GM18508 (cell line): Measurements from ENCODE around the gene SPIN3.
"Not testable (repeated sequence)": the region's sequence is repeated elsewhere in the genome, so short reads cannot be mapped to it uniquely, and the experiment has no call there.

ENCODE experiments used
- ATAC-seq: cut with Tn5 transposase; IDR thresholded peaks from one replicate; pipeline ENCODE4 v1.9.1; 2021; ENCODE audit warnings: moderate number of reproducible peaks; ENCODE audit not compliant: insufficient read depth, unreplicated experiment

The SPIN3 gene

DNA sequence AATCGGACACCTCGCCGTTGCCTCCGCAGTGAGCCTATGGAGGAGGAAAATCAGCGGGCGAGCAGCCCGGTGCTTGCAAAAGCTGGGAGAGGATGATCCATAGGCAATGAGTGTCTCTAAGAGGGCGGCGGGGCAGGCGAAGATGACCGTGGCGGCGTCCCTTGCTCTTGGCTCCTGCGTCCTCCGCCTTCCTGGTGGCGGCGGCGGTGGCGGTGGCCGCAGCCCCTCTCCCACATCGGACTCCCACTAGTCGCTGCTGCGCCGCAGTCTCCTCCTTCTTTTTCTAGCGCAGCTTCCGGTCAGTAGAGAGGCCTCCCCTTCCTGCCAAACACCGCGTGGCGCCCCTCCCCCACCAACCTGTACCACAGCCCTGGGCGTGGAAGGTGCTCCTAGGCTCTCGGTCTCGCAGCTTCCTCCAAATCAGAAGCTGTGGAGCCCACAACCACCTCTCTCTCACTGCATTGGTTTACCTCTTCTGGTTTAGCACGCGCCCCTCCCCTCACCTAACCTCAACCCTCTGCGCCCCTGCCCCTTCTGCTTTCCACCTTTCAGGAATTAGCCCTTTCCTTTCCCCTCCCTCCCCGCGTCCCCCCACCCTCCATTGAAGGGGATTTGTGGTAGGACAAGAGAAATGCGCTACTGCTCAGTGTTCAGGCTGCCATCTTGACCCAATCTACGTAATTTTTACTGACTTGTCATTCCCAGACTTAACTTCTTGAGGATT, at the start of gene SPIN3:
SPIN3 (minus strand) TSS at position 271 of the 724 bp plus-strand sequence. CDS start 594 bp downstream, outside the sequence.
- peak; percentile 94 for ATAC-seq

DNA sequence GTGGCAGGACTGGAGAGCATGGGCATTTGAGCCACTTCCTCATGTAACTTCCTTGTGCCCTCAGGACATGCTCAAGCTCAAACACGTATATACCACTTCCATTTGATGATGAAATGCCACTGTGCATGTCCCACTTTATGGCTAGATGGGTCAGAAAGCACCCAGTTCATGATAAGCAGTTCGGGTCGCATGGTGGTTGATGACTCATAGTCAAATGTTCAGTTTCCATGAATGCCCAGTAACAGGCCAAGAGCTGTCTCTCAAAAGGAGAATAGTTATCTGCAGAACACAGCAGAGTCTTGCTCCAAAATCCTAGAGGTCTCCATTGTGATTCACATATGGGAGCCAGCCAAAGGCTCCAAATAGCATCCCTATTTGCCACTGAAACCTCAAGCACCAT, 48.9 kb upstream of the SPIN3 start:
- no peak for ATAC-seq

DNA sequence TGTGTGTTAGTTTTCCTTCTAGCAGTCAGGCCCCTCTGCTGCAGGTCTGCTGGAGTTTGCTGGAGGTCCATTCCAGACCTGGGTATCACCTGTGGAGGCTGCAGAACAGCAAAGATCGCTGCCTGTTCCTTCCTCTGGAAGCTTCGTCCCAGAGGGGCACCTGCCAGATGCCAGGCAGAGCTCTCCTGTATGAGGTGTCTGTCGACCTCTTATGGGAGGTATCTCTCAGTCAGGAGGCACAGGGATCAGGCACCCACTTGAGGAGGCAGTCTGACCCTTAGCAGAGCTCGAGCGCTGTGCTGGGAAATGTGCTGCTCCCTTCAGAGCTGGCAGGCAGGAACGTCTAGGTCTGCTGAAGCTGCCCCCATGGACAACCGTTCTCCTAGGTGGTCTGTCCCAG, 41.9 kb upstream of the SPIN3 start:
- not testable (repeated sequence) for ATAC-seq

DNA sequence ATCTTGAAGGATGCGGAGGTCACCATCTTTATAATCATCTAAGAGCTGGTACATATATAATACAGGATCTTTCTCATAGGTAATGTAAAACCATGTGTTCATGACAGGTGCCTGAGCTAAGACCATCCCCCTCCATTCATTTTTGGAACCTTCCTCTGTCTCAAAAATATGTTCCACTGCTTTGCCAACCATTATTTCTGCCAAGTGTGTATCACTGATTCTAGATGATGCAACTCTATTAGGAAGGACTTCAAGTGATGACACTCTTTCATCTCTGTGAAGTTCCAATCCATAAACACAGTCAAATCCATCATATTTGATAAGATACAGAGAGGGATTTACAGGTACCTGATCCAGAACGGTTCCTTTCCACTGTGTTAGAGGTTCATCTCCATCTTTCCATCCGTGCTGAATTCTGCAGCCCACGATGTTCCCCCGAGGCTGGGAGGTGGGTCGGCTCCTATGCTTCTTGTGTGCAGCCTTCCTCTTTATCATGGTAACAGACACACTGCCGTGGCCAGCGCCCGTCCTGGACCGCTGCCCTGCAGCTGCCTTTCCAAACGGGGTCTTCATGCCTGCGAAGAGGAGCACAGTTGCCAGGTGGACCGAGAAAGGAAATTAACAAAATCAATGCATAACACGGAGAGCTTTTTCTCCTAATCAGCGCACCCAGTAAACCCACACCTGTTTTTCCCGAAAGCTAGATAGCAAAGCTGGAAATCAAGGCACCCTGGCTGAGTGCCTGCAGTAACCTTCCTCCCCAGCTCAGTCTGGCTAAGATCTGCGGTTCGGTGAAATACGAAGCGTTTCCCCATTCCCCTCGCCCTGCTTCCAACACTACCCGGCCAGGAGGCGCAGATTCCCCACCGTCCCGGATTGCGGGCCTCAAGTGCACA, 718 bp downstream of the SPIN3 start:
- no peak for ATAC-seq

DNA sequence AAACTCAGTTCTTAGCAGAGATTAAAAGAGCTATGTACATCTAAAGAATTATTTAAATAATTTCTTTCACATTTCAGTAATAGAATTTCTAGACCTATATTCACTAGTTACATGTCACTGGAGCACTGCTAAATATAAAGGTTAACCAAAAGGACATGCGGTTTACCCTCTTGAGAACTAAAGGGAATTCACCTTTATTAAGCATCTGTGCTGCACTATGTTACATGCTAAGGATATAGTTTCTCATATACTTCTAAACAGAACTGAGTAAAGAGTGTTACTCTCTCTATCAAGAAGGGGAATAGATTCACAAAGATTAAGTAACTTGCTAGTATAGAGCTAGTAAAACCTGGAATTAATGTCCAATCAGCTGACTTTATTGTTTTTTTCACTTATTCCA, 7.6 kb downstream of the SPIN3 start:
- ATAC-seq = no peak

DNA sequence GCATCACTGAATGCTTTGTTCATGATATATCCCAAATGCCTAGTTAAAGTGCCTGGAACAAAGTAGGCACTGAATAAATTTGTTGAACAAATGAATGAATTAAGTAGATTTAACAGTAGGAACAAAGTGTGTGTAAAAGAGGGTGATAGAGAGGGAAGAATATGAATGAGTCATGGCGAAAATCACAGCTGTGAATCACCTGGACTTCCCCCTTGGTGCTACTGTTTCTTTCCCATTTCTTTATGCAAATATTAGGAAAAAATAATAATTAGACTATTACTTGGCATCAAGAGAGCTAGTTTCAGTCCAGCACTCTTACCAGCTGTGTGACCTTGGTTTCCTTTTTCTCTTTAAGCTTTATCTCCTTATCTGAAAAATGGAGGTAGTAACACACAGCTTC, 9.2 kb downstream of the SPIN3 start:
- peak; percentile 32 for ATAC-seq

DNA sequence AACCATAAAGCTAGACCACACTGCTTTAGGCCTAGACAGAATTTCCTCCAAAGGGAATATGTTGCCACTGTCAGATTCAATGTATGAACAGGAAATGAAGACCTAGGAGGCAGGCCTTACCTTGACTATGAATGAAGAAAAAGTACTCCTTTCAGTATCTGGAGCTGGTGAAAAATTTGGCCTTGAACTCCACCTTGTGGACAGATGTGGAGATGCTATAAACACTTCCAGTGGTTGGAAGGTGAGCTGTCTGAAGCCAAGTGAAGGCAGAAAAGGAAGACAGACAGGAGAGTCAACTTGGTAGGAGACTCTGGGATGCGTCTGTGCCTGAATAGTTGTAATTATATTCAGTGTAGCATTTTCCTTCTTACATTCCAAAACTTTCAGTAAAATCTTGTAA, 17.2 kb downstream of the SPIN3 start:
- peak; percentile 83 for ATAC-seq

DNA sequence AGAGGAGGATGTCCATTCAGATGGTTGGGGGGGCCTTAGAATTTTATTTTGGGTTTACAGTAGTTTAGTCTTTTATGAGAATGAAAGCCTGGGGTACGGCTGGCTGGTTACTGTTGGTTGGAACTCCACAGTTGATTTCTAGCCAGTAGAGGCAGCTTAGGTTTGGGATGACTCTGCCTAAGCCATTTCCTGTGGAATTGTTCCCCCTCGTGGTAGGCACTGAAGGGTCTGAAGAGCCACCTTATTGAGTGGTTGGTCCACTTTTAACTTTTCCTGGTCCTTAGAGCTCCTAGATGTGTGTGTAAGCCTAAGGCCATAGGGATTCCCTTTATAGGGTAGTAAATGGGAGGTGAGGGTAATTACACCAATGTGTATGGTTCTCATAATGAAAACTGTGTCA, 19.7 kb downstream of the SPIN3 start:
- ATAC-seq = no peak

DNA sequence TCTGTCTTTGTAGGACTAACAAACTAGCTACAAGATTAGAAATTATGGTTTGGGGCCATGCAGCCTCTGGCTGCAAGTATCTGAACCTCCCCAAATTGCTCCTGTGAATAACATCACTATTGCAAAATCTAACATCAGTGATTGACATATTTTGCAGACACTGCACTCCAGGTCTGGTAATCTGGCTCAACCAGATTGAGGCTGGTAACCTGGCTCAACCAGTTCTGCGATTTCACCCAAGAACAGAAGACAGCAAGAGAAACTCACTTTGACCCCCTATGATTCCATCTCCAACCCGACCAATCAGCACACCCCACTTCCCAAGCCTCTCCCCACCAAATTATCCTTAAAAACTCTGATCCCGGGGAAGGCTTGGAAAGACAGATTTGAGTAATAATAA, 20.9 kb downstream of the SPIN3 start:
- ATAC-seq = no peak

DNA sequence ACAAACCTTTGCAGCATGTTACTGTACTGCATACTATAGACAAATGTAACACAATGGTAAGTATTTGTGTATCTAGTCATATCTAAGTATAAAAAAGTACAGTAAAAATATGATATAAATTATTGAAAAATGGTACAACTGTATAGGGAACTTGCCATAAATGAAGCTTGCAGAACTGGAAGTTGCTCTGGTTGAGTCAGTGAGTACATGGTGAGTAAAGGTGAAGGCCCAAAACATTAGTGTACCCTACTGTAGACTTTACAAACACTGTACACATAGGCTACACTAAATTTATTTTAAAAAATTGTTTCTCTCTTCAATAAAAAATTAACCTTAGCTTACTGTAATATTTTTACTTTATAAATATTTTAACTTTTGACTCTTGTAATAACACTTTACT, 25.8 kb downstream of the SPIN3 start:
- ATAC-seq = no peak

DNA sequence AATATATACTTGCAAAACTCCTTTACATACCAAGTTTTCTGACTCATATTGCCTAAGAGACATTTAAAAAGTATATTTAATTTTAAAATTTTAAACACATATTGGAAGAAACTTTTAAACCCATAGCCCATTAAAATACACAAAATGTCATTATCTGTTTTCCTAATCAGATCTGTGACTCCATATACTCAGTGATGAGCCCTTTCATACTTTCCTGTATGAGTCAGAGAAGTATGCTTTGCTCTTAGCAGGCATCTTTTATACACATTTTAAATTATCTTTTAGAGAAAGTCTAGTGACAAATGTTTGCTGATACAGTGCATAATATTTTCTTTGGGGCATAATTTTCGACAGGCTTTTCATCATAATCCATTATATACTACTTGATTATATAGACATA, 26.4 kb downstream of the SPIN3 start:
- no peak for ATAC-seq

DNA sequence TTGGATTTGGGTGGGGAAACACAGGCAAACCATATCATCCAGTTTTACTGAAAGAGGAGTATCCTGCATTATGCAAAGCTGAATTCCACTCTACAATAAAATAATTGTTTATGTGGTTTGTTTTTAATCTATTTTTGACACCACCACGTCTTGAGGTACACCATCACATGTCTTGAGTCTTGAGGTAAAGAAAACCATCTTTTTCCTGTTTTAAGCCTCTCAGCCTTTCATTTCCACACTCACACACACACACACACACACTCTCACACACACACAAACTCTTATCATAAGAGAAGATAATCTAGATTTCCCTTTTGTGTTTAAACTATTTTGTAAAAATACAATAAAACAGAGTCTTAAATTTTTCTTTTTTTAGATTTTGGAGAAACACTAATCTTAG, 32.0 kb downstream of the SPIN3 start:
- ATAC-seq = no peak

DNA sequence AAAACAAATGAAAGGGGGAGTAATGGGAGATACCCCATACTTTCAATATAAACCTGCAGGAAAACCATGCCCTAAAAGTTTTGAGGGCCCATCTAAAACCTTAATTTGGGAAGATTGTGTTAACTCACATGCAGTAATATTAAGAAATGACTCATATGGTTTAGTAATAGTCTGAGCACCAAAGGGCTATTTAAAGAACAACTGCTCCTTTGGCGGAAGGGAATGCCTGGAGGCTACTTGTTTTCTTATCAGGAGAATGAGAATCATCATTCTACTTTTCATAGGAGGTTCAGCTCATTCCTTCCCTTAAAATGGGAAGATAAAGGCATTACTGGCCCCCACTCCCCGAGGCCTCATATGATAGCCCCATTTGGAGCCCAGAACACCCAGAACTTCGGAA, 47.6 kb downstream of the SPIN3 start:
- ATAC-seq = no peak

DNA sequence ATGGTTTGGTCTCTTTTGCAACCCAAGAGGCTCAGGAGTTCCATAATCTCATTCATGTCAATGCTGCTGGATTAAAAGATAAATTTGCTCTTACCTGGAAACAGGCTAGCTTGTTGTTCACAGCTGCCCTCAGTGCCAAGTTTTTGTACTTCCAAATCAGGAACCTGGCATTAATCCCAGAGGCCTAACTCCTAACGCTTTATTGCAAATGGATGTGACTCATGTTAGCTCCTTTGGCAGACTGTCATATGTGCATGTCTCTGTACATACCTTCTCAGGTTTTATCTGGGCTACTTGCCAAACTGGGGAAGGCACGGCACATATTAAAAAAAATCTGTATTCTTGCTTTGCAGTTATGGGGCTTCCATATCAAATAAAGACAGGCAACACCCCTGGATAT, 49.1 kb downstream of the SPIN3 start:
- ATAC-seq = not testable (repeated sequence)

DNA sequence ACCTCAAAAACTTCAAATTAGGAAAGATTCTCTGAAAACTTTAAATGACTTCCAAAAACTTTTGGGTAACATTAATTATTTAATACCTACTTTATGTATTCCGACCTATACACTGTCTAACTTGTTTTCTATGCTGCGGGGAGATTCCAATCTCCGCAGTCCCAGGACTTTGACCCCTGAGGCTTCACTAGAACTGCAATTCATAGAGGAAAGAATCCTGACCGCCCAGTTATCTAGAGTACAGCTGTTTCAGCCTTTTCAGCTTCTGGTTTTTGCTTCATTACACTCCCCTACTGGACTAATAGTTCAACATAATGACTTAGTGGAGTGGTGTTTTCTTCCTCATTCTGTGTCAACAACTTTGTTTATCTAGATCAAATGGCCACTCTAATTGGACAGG, 50.1 kb downstream of the SPIN3 start:
- ATAC-seq = not testable (repeated sequence)

DNA sequence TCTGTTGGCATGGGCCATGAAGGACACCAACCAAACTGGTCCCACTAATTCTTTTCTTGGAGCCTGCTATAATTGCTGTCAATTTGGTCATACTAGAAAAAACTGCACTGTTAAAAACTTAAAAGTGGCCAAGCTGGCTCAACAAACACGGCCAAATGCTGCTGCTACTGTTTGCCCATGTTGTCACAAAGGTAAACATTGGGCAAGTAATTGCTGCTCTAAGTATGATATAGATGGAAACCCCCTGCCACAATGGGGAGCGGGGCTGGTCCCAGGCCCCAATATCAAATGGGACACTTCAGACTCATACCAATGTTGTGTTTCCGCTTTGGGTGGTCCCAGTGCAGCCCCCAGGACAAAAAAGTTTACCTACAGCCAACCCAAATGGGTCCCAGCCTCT, 52.1 kb downstream of the SPIN3 start:
- no peak for ATAC-seq
